Measurements from ENCODE around the gene CBX8. TPM values are rescaled to one million over a fixed set of nuclear protein-coding genes. Genes with fewer than 3 reads are reported as not detected.

CBX8 gene
- total and polyA plus RNA-seq, 2 of the 13 experiments (the other 11 are each of a cell fraction or from before 2014, with no cell fraction given), result 0.34 to 12.6 TPM

- TF ChIP-seq BCL3 (CRISPR knock-in tag; IDR thresholded peaks at IDR 0.05), result no peak
- TF ChIP-seq HNRNPUL1 (IDR thresholded peaks at IDR 0.05; ENCODE audit: low read depth, low read length), result no peak
- TF ChIP-seq FOXK1 (CRISPR knock-in tag; IDR thresholded peaks at IDR 0.05; ENCODE audit: borderline replicate concordance, low read depth), result no peak
- no peak for TF ChIP-seq CREBL2 (CRISPR knock-in tag; IDR thresholded peaks at IDR 0.05; ENCODE audit: borderline replicate concordance)
- no peak for TF ChIP-seq NCOA5 (CRISPR knock-in tag; IDR thresholded peaks at IDR 0.05)
- TF ChIP-seq FOXA3 (CRISPR knock-in tag; IDR thresholded peaks at IDR 0.05), result no peak
- no peak for TF ChIP-seq ZFP90 (CRISPR knock-in tag; IDR thresholded peaks at IDR 0.05; ENCODE audit: borderline replicate concordance)
- TF ChIP-seq ETV5 (CRISPR knock-in tag; IDR thresholded peaks at IDR 0.05; ENCODE audit: borderline replicate concordance), result no peak
- TF ChIP-seq ZNF264 (CRISPR knock-in tag; IDR thresholded peaks at IDR 0.05), result no peak
- no peak for TF ChIP-seq NFYC (CRISPR knock-in tag; IDR thresholded peaks at IDR 0.05)
- TF ChIP-seq ZNF451 (CRISPR knock-in tag; IDR thresholded peaks at IDR 0.05), result no peak
- TF ChIP-seq CC2D1A (CRISPR knock-in tag; IDR thresholded peaks at IDR 0.05), result no peak
- peak; percentile 22 for TF ChIP-seq RBM39 (IDR thresholded peaks at IDR 0.05; ENCODE audit: low read depth, low read length, poor library complexity, severe bottlenecking)
- no peak for TF ChIP-seq SKI (IDR thresholded peaks at IDR 0.05; ENCODE audit: partially characterized antibody)
- no peak; the same call in 1 of the 2 replicates for TF ChIP-seq PCBP1 (IDR thresholded peaks at IDR 0.05; ENCODE audit: borderline replicate concordance, low read depth, low read length)
- no peak for TF ChIP-seq ZSCAN31 (CRISPR knock-in tag; IDR thresholded peaks at IDR 0.05; ENCODE audit: low read depth)
- TF ChIP-seq ZNF275 (CRISPR knock-in tag; IDR thresholded peaks at IDR 0.05; ENCODE audit: borderline replicate concordance), result no peak
- no peak for TF ChIP-seq PTBP1 (IDR thresholded peaks at IDR 0.05; ENCODE audit: low read depth, low read length, poor library complexity, severe bottlenecking)
- no peak for TF ChIP-seq ZNF670 (CRISPR knock-in tag; IDR thresholded peaks at IDR 0.05; ENCODE audit: borderline replicate concordance)
- TF ChIP-seq ZNF75D (CRISPR knock-in tag; IDR thresholded peaks at IDR 0.05; ENCODE audit: borderline replicate concordance), result no peak
- no peak for TF ChIP-seq ZSCAN21 (CRISPR knock-in tag; IDR thresholded peaks at IDR 0.05; ENCODE audit: borderline replicate concordance)
- no peak for TF ChIP-seq ZNF549 (CRISPR knock-in tag; IDR thresholded peaks at IDR 0.05)
- no peak for TF ChIP-seq ZNF503 (CRISPR knock-in tag; IDR thresholded peaks at IDR 0.05)
- TF ChIP-seq CCDC6 (CRISPR knock-in tag; IDR thresholded peaks at IDR 0.05), result no peak
- TF ChIP-seq MED8 (CRISPR knock-in tag; IDR thresholded peaks at IDR 0.05; ENCODE audit: insufficient replicate concordance), result no peak
- TF ChIP-seq HOXD1 (CRISPR knock-in tag; IDR thresholded peaks at IDR 0.05), result no peak
- TF ChIP-seq REPIN1 (CRISPR knock-in tag; IDR thresholded peaks at IDR 0.05; ENCODE audit: borderline replicate concordance, low read depth), result 0 out of 2 replicates have a peak, but pooled peaks have one; percentile 14
These were observed 43.6 kb upstream of the CBX8 start (continued) for GRCh38 chr17:79840269-79840988.

Measured in HepG2 (cell line).